GM21381 (cell line): Measurements from ENCODE around the gene DHRSX.
"Not testable (repeated sequence)": the region's sequence is repeated elsewhere in the genome, so short reads cannot be mapped to it uniquely, and the experiment has no call there.

Experiments used
- ATAC-seq: cut with Tn5 transposase; IDR thresholded peaks from one replicate; pipeline ENCODE4 v1.9.1; 2021; ENCODE audit warnings: mild to moderate bottlenecking, moderate library complexity; ENCODE audit not compliant: unreplicated experiment

The DHRSX gene

DNA sequence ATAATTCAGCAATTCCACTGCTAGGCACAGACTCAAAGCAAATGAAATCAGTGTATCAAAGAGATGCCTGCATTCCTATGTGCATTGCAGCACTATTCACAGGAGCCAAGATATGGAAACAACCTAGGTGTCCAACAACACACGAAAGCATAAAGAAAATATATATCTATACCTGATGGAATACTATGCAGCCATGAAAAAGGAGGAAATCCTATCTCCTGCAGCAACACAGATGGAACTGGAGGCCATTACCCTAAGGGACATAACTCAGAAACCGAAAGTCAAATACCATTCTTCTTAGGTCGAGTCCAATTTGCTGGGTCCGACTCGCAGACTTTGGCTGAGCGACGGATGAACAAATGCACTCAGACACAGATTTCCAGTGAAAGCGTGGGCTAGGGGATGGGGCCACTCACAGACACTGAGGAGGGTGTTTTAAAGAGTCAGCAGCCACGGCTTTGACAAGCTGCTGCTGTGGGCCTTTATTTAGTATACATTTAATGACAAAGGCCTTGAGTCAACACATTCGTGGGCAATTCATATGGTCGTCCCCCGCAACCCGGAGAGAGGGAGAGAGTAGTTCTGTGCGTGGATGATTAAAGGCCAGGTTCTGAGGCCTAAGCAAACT lies 93.8 kb downstream of the DHRSX start:
- no peak for ATAC-seq

DNA sequence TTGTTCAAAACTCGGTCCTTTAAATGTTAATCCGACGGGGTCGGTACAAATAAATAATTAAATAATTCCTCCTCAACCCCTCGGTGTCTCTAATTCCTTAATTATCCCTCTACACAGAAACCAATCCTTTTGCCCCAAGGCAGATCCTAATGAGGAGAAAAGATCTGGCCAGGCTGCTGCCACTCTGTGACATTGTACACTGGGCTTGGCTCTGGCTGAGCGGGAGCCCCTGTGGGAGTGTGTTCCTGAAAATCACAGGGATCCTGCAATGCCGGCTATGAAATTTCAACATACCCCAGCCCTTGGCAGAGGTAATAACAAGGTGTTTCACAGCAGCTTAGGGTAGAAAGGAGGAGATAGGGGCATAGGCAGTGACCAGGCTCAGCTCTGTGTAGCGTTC lies 96.0 kb downstream of the DHRSX start:
- ATAC-seq: no peak

DNA sequence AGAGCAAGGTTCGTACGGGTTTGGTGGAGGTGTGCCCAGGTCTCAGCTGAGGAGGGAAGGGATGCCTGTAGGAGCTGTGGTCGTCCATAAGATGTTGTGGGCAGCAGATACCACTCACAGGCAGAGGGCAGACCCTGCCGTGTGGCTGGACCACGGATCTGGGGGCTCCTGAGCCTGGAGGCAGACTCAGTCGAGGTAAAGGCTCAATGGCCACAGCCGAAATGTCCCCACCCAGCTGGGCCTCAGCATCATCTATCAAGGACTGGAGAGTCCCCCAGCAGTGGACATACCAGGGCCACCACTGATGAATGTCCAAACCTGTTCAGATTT lies 98.5 kb downstream of the DHRSX start:
- ATAC-seq: no peak

DNA sequence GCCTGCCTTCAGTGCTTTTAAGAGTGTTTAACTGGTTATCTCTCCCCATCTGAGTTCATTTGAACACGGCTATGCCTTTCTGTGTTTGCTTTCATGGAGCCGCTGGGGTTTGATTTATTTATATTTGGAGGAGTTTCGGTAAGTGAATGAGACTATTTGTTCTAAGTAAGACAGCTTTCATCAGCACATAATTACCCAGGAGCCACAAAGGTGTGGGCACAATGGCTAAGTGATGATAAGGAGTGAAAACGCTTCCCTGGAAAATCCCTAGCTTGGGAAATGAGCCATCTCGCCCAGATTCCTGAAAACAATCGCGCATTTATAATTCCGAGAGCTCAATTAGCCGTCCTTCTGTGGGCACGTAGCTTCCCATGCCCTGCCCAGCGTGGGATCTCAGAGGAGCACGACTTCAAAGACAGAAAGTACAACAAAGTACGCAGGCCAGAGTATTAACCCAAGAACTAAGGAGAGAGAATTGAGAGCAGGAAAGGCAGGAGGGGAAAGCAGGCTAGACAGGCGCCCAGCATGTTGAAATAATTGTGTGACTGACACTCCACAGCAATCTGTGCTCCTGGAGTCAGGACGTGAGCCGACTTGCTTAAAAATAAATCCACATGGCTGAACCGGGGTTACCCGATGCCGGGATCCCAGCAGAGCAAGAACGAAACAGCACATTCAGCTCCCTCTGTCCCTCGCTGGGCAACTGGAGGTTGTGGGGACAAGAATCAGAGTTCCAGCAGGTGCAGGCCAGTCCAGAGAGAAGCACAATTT lies 99.0 kb downstream of the DHRSX start:
- no peak for ATAC-seq

DNA sequence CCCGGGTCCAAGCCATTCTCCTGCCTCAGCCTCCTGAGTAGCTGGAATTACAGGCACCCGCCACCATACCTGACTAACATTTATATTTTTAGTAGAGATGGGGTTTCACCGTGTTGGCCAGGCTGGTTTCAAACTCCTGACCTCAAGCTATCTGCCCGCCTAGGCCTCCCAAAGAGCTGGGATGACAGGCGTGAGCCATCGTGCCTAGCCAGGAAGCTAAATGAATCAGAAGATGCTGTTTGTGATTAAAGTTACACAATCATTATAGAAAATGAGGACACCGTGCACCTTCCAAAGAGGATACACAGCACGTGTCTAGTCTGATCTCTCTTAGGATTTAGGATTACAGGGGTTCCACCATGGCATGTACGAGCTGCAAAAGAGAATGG lies 99.6 kb downstream of the DHRSX start:
- no peak for ATAC-seq

DNA sequence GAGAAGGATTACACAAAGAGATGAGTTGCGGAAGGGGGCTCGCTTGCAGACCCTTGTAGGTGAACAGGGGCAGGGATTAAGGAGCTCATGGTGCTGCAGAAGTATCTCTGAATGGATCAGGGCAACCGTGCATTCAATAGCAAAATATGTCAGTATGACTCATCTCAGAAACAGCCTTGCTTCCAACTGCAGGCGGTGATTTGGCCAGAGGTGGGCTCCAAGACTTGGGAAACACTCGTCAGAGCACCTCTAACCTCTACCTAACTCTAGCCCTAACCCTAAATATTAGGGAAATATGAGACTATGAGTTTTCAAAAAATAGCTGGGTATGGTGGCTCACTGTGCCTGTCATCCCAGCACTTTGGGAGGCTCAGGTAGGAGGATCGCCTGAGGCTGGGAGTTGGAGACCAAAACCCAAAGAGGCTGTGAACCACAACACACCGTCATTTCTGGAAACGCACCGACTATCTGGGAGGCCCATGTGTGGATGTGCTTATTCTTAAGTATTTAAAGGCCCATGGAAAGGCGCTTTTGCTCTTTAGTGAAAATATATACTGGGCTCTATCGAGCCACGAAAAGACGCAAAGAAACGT lies 102.6 kb downstream of the DHRSX start:
- ATAC-seq: no peak

DNA sequence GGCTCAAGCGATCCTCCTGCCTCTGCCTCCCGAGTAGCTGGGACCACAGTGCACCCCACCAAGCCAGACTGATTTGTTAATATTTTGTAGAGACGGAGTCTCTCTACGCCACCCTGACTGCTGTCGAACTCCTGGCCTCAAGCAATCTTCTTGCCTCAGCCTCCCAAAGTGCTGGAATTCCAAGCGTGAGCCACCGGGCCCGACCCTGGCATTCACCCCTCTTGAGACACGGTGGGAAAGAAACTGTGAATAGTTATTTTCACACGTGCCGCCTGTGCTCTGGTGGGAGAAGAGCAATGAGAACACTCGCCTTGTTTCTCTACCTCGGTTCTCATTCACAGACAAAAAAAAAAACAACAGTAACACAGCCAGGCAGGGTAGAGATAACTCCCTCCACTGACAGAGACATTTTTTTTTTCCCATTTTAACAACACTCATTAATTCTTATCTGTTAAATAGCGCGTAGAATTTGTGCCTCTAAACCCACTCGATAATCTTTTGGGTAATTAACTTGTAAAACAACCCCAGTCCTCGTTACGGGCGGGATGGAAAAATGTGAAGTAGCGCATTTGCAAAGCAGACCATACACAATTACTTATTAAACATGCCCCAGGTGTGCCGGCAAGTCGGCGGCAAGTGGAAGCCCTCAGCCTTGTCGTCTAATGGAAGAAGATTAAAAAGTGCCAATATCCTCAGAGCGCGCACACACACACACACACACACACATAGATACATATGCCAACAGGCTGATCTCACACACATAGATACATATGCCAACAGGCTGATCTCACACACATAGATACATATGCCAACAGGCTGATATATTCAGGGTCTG lies 103.3 kb downstream of the DHRSX start:
- ATAC-seq: no peak

DNA sequence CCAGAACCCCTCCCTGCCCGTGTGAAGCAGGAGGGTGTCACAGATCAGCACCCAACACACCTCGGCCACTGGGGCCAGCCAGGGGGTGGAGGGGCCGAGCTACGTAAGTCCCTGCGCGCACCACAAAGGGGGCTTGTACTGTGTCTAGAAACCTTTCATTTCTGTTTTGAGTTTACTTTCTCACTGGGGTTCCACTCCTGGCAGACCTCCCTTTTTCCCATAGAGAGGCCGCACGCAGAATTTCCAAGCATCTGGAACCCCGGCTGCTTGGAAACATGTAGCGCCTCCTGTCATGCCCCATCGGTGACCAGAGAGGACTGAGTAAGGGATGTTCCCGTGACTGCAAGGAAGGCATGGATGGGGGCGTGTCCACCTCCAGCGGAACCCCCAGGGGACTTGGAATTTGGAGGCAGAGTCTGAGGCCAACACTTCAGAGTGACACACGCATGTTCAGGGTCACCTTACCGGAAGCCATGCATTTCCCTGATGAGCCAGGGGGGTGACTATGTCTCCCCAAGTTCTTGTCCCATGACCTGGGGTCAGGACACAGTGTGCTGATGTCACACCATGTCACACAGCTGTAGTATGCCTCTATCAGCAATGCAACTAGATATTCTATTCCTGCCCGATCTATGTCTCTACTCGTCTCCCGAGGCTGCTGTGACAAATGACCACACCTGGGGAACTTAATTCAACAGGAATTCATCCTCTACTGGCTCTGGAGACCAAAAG lies 105.3 kb downstream of the DHRSX start:
- ATAC-seq: no peak

DNA sequence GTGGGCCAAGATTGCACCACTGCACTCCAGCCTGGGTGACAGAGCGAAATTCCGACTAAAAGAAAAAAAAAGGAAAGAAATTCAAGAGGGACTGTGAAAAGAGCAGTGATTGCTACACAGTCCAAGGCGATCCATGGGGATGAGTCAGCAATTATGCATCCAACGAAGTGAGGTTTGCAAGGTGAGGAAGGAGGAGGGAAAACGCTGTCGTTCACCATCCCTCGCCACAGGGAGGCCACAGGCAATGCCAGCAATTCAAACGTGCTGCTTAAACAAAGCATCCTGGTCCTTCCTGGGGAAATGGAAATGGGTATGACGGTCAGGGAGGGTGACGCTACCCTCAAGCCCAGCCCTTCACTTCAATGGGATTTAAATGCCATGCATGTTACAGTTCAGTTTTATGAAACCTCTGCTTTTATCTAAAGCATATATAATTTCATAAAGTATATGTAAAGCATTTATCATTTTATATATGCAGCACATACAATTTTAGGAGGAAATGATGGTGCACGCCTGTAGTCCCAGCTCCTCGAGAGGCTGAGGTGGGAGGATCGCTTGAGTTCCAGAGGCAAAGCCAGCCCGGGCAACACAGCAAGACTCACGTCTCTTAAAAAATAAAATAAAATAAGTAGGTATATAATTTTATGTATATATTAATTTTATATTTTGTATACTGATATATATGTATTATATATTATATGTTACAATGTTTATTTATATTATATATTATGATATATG lies 108.7 kb downstream of the DHRSX start:
- ATAC-seq: no peak

DNA sequence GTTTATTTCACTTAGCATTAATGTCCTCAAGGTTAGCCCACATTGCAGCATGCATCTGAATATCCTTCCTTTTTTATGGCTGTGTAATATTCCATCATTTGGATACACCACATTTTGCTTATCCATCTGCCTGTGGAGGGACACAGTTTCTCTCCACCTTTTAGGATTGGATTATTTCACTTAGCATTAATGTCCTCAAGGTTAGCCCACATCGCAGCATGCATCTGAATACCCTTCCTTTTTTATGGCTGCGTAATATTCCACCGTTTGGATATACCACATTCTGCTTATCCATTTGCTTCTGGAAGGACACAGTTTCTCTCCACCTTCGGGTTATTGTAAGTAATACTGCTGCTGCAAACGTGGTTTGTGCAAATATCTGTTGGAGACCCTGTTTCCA lies 110.0 kb downstream of the DHRSX start:
- ATAC-seq: no peak

DNA sequence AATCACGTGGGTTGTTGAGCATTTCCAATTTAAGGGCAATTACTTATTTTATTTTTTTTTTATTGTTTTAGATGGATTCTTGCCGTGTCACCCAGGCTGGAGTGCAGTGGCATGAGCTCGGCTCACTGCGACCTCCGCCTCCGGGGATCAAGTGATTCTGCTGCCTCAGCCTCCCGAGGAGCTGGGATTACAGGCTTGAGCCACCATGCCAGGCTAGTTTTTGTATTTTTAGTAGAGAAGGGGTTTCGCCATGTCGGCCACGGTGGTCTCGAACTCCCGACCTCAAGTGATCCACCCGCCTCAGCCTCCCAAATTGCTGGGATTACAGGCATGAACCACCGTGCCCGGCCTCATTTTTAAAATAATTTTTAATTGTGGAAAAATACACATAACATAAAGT lies 111.0 kb downstream of the DHRSX start:
- ATAC-seq: not testable (repeated sequence)

DNA sequence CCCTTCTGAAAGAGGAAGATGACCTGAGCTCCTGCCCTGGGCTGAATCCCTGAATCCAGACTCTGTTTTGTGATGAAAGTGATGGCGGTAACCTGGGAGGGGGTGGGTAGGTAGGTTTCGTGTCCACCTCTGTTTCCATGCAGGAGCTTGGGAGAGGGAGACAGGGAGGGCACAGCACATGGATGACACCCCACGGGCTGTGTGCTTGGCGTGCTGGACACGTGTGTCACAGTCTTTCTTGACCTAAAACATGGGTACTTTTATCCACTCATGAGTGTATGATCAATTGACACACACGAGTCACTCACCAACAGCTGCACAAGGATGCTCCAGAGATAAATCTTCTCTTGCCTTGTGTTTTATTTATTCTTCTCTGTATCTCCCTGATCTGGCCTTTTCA lies 111.5 kb downstream of the DHRSX start:
- no peak for ATAC-seq

DNA sequence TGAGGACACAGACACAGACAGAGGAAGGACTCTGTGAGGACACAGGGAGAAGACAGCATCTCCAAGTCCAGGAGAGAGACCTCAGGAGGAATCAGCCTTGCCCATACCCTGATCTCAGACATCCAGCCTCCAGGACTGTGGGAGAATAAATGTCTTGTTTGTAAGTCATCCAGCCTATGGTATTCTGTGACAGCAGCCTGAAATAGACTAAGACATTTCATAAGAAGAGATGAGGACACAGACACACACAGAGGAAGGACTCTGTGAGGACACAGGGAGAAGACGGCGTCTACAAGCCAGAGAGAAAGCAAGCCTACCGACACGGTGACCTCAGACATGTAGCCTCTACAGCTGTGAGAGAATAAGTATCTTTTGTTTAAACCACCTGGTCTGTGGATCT lies 112.1 kb downstream of the DHRSX start:
- ATAC-seq: no peak

DNA sequence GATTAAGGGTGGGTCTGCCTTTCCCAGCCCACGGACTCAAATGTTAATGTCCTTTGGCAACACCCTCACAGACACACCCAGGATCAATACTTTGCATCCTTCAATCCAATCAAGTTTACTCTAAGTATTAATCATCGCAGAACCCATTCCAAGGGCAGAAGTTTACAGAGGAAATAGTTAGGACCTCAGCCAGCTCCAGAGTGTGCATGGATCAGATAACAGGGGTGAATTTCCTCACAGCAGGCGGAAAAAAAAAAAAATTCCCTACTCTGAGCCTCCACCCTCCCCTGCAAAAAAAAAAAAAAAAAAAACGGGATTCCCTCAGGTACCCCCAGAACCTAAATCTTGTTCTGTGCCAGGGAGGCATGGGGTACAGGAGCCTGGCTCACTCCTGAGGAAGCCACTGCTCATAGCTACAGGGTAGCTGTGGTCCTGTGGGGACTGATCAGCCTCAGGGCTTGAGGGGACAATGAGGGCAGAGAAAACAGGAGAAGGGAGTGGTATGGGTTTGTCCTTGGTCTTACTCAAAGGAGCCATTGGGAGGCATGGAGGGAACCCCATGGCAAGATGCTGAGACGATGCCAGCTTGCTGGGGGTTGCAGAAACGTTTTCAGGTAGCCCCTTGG lies 113.0 kb downstream of the DHRSX start:
- no peak for ATAC-seq

DNA sequence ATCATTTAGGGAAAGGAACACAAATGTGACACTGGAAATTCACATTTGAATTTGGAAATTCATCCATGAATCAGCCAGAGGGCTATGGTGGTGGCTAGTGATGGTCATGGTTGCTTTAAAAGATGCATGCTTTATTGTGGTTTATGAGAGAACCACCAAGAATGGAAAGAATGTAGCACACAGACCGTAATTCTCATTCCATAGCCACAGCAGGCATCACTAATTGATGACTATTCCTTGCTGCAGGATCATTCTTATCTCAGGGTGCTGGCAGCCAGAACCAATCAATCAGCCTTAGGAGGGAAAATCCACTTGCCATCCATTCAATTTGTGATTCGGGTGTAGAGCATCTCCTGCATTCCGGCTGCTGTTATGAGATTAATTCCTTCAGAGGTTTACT lies 115.6 kb downstream of the DHRSX start:
- ATAC-seq: no peak

DNA sequence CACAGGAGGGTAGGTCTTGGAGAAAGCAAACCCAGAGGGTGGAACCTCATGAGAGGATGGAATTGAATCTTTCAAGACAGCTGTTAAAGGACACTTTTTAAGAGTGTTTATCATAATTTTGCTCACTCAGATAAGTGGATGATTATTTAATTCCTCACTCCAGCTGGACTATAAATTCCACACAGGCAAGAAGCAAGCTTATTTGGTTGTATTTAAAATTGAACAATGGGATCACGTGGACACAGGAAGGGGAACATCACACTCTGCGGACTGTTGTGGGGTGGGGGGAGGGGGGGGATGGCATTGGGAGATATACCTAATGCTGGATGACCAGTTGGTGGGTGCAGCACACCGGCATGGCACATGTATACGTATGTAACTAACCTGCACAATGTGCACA lies 116.3 kb downstream of the DHRSX start:
- ATAC-seq: no peak

DNA sequence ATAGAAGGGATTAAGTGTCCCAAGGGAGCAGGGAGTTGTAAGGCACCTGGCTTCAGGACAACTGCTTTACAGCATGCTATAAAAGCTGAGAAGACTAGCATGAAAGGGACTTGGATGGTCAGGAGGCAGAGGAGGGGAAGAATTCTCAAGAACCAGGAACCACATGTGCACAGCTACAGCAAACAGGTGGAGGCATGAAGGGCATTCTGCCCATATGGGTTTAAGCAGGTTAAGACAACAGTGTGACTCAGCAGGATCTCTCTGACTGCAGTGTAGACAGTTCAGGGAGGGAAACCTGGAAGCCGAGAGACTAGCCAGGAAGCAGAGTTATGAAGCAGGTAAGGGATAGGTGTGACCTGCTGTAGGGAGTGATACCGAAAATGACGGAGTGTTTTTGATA lies 117.0 kb downstream of the DHRSX start:
- ATAC-seq: no peak

DNA sequence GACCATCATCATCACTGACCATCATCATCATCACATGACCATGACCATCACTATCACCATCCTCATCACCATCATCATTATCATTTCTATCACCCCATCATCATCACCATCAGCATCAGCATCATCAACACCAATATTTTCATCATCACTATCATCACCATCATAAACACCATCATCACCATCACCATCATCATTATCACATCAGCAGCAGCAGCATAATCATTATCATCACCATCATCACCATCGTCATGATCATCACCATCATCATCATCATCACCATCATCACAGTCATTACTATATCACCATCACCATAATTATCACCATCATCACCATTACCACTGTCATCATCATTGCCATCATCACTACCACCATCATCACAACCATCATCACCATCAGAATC lies 117.6 kb downstream of the DHRSX start:
- ATAC-seq: no peak

DNA sequence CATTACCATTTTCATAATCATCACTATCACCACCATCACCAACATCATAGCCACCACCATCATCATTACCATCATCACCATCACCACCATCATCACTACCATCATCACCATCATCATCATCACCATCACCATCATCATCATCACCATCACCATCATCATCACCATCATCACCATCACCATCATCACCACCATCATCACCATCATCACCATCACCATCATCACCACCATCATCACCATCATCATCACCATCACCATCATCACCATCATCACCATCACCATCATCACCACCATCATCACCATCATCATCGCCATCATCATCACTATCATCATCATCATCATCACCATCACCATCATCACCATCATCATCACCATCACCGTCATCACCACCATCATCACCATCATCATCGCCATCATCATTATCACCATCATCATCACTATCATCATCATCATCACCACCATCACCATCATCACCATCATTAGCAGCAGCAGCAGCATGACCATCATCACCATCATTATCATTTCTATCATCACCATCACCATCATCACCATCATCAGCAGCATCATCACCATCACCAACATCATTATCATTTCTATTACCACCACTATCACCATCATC lies 118.2 kb downstream of the DHRSX start:
- ATAC-seq: not testable (repeated sequence)
